ENCODE results near the gene SLC4A3. TPM values are rescaled to one million over a fixed set of nuclear protein-coding genes. Genes with fewer than 3 reads are reported as not detected.

The SLC4A3 gene
- total RNA-seq, 1 experiment from 2014 or later: 20.2 TPM

GRCh38 chr2:219684721-219685689, 57.6 kb downstream of the SLC4A3 start:
- H3K4me1 Mint-ChIP-seq (ENCODE audit: low read depth, unreplicated experiment): peaks cover 47% of the 10 kb centered on the region
- no peak for TF ChIP-seq CTCF (IDR thresholded peaks at IDR 0.05; ENCODE audit: unreplicated experiment)
- H3K4me3 Mint-ChIP-seq (ENCODE audit: low read depth, unreplicated experiment): peak overlapping the region; percentile 61
- intact Hi-C loops (cut with micrococcal nuclease; ENCODE audit: unreplicated experiment): no loop called here
- no peaks in the 10 kb centered on the region for H3K9me3 Mint-ChIP-seq (ENCODE audit: low read depth, unreplicated experiment)
- DNase-seq: peak; percentile 93
- H3K27me3 Mint-ChIP-seq (ENCODE audit: unreplicated experiment): no peaks in the 10 kb centered on the region
- BruUV-seq (replicated peaks): TSS peak; percentile 75
- CTCF ChIA-PET: interaction anchor here (0.7 to 1.4 kb wide), 9 partner anchors 9 to 370 kb away, joined by 3 to 6 read pairs (median 4); partner anchors contain the start of gene STK11IP
- peak overlapping the region; percentile 65 for H3K27ac Mint-ChIP-seq (ENCODE audit: unreplicated experiment)
- peaks cover 35% of the 10 kb centered on the region for H3K36me3 Mint-ChIP-seq (ENCODE audit: insufficient read depth, unreplicated experiment)

GRCh38 chr2:219687272-219687671, 59.8 kb downstream of the SLC4A3 start:
- intact Hi-C loops (cut with micrococcal nuclease; ENCODE audit: unreplicated experiment): no loop called here
- CTCF ChIA-PET: interaction anchor here (0.6 kb wide), 1 partner anchor 571 kb away, joined by 3 read pairs; no protein-coding TSS in a partner anchor
- no TSS peak for BruUV-seq (replicated peaks)
- Mint-ChIP-seq H3K36me3 (ENCODE audit: insufficient read depth, unreplicated experiment) (peaks cover 35% of the 10 kb centered on the region), H3K4me3 (ENCODE audit: low read depth, unreplicated experiment) (peak overlapping the region; percentile 61), H3K4me1 (ENCODE audit: low read depth, unreplicated experiment) (peaks cover 47% of the 10 kb centered on the region), H3K27ac (ENCODE audit: unreplicated experiment) (peak overlapping the region; percentile 100), H3K27me3 (ENCODE audit: unreplicated experiment) (no peaks in the 10 kb centered on the region), H3K9me3 (ENCODE audit: low read depth, unreplicated experiment) (no peaks in the 10 kb centered on the region)
- no peak for DNase-seq
- no peak for TF ChIP-seq CTCF (IDR thresholded peaks at IDR 0.05; ENCODE audit: unreplicated experiment)

- Mint-ChIP-seq H3K27ac (ENCODE audit: unreplicated experiment) (peak overlapping the region; percentile 100), H3K27me3 (ENCODE audit: unreplicated experiment) (no peaks in the 10 kb centered on the region), H3K9me3 (ENCODE audit: low read depth, unreplicated experiment) (no peaks in the 10 kb centered on the region), H3K4me3 (ENCODE audit: low read depth, unreplicated experiment) (peak overlapping the region; percentile 57), H3K4me1 (ENCODE audit: low read depth, unreplicated experiment) (peaks cover 47% of the 10 kb centered on the region), H3K36me3 (ENCODE audit: insufficient read depth, unreplicated experiment) (peaks cover 35% of the 10 kb centered on the region)
- CTCF ChIA-PET: interaction anchor here (0.5 to 2.2 kb wide), 7 partner anchors 12 to 192 kb away, joined by 3 to 17 read pairs (median 5); no protein-coding TSS in a partner anchor
- BruUV-seq (replicated peaks): no TSS peak
- intact Hi-C loops (cut with micrococcal nuclease; ENCODE audit: unreplicated experiment): loop anchor here (1.0 kb wide), 1 partner anchor 26 kb away; no protein-coding TSS in a partner anchor
- DNase-seq: peak; percentile 77
- TF ChIP-seq CTCF (IDR thresholded peaks at IDR 0.05; ENCODE audit: unreplicated experiment): no peak
Observed at GRCh38 chr2:219687882-219688559, 60.6 kb downstream of the SLC4A3 start.
